CD4-positive, alpha-beta T cell treated with Interleukin-1 beta for 1 hour (primary cell): Measurements from ENCODE around the gene STRA6.

Experiments
- DNase-seq, 2 donors: peaks; one replicate each; pipeline ENCODE4 v3.0.0-alpha.2; 2020 to 2022

The STRA6 gene

DNA sequence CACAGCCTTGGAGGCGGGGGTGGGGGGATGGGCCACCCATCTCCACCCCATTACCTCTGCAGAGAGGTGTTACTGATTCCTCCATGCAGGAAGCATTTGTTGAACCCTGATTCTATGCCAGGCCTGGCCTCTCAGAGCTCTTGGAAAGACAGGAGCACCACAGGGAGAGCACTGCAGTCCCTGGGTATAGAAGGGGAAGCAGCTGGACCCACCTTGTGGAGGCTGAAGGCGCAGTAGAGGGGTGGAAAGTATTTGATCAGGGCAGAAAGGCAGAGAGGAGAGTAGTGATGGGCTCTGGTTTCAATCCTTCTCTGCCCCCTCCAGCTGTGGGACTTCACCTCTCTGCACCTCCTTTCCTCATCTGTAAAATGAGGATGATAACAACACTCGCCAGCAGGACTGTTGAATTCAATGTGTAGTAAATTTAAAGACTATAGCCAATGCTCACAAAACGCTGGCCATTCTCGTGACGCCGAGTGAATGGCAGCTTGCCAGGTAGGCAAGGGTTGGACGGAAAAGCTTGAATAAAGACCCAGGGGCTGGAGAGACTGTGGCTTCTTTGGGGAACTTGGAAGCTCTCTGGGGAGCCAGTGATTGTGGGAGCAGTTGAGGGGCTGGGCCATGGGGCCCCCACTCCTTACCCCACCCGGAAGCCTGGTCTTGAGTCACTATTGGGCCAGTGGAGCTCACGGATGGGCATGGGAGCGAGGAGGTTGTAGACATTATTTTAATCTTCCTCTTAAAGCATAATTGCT lies 25.6 kb upstream of the STRA6 start:
- DNase-seq = no peak

DNA sequence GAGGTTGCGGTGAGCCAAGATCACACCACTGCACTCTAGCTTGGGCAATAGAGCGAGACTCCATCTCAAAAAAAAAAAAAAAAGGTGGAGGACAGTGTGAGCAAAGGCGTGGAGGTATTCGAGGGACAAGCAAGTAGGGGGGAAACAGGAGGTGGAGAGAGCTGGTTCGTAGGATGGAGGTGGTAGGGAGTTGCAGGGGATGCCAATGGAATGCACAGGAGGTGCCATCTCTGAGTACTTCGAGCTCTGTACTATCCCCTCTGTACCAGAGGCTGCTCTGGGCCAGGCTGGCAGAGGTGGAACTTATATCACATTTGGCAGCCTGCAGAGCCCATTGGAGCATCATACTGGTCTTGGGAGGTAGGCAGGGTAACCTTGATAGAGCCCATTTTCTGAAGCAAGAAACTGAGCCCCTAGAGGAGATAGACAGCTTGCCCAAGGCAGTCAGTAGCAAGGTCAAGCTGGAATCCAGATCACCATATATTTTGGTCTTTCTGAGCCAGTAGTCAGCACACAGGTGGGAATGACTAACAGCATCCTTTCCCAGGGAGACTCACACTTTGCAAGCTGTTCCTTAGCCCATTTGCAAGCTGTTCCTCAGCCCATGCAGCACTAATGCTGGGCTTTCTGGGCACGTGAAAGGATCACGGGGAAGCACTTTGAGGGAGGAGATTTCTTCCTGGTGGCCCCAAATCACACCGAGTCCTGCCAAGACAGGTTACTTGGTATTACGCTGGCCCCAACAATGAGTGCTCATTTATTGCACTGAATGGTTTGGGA lies 24.4 kb upstream of the STRA6 start:
- DNase-seq = no peak

DNA sequence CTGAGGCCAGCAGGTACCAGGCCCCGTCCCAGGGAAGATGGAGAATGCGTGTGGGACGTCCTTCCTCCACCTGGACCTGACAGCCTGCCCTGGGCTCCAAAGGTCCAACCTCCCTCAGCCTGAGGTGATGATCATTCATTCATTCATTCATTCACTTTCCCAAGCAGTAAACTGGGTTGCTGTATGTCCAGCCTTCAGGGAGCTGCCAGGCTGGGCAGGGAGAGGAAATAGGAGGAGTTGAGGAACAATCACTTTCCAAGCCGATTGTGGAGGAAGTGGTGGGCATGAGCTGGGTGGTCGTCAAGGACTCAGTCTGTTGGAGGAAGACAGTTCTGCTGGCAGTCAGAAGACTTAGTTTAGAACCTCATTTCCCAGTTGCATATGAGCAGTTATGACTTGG lies 23.3 kb upstream of the STRA6 start:
- no peak for DNase-seq

DNA sequence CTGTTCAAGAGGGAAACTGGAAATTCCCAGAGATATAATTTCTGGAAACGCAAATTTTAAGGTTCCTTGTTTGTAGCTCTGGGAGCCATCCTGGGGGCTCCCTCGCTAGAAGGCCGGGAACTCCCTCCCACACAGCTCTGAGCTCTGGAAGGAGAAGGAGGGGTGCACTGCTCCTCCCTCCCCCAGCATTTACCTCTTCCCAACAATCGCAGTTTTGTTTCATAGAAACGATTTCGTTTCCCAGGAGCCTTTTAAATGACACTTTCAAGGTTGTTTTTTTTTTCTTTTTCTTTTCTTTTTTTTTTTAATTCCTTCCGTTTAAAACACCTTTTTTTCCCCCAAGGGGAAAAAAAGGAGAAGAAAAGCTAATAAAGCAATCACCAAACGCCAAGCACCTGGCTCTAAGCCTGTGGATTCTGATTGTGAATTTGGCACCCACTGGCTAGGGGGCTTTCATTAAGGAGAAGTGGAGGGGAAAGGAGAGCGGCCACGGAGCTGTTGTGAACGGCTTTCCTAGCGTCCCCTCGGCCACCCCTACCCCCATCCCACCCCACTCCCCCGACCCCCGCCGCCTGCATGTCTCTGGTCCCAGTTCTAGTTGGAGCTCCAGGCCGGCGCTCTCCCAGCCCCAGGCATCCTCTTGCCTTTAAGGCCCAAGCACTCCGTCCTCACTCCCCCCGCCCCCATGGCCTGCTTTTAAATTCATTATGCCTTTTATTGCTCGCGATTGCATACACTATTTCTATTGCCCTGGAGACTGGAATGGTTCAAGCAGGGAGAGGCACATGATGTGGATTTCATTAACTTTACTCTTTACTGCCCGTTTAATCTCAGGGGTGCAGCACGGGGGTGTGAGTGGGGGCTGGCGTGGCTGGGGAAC lies 19.9 kb upstream of the STRA6 start:
- DNase-seq = no peak

DNA sequence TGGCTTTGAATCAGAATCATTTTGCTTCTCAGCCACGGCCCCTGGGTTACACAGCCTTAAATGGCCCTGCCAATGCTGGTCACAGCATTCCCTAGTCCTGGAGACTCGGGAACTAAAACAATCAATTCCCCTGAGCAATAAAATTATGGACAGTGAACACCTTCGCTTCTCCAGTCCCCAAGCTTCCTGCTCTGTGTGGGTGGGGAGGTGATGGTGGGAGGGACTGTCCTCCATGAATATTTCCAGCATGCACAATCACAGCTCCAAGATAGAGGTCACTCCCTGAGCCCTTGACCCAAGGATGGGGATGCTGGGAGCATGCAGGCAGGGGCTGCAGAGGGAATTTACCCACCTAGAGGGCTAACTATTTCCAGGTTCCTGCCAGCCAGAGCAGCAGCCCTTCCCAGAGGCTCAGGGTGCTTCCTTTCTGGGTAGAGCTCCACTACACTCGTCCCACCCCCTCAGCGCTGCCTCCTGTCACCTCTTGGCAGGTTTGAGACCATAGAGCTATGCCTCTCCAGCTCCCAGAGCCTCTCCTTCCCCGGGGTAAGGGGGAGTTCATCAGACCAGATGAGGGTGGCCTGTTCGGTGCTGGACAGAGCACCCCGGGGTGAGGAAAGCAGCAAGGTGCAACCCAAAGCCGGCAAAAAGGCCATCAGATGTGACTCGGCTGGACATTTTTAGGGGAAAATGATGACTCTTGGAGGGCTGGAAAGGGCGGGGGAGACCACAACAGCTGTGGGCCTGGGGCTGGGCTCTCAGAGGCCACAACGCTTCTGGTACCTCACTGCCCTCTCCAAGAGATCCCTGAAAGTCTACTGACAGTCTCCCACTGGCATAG lies 19.0 kb upstream of the STRA6 start:
- no peak for DNase-seq

DNA sequence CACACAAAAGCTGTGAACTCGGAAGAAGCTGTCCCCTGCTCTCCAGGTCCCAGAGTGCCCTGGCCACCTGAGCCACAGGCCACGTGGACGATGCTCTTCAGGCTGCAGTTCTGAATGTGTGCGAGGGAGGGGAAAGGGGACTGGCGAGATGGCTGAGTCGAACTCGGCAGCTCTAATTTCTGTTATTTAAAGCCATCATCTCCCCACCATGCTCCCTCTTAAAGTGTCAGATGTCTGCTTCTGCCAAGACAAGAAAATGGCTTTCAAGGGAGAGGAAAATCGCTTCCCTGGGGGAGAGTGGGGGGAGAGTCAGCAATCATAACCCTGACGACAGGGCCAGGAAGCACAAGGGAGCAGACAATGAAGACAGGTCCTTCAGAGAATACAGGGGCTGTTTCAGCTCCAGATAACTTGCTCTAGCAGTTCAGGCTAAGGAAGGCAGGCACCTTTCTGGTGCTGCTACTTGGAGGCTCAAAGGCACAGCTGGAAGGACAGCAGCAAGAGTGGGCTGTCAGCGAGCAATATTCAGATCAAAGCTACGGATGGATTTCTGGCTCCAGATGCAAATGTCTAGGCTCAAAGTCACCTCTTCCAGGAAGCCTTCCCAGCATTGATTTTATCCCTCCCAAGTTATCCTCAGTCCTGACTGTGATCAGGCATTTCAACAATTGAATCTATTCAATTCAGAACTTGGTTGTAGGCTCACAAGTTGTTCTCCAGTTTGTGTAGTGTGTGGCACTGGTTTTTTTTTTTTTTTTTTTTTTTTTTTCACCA lies 18.1 kb upstream of the STRA6 start:
- DNase-seq = no peak

GRCh38 chr15:74217907-74218885 lies 15.6 kb upstream of the STRA6 start:
- DNase-seq = no peak

- no peak for DNase-seq
Observed at GRCh38 chr15:74216949-74217348, 14.4 kb upstream of the STRA6 start.

GRCh38 chr15:74215958-74216357 lies 13.4 kb upstream of the STRA6 start:
- DNase-seq = no peak

DNA sequence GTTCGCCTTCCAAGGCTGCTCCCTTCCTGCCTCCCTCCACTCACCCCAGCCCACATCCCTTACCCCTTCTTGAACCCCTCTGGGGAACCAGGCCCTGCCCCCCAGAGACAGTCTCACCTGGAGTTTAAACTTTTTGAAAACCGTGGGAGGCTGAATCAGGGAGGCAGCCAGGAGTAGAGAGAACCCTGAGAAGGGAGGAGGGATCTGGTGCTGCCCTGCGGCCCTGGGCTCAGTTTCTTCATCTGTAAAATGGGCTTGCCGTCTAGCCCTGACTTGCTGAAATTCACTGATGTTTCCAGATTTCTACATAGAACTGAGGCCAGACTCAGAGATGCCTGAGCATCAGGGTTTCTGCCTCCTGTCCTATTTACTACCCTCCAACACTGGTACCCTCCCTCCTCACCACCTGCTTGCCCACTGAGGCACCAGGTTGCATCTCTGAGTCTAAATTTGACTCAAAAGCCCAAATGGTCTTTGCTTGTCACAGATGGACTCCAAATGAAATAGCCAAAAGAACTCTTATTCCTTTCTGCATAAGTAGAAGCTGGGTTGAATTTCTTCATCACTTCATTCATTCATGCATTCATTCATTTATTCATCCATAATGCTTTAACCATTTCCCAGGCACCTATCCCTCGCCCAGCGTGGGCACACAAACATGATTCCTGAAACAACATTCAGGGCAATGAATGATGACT lies 11.9 kb upstream of the STRA6 start:
- DNase-seq = no peak

GRCh38 chr15:74213858-74214284 lies 11.3 kb upstream of the STRA6 start:
- DNase-seq = no peak

GRCh38 chr15:74212494-74212893 lies 9.9 kb upstream of the STRA6 start:
- no peak for DNase-seq

- DNase-seq = no peak
Observed at GRCh38 chr15:74211656-74212055, 9.1 kb upstream of the STRA6 start.

DNA sequence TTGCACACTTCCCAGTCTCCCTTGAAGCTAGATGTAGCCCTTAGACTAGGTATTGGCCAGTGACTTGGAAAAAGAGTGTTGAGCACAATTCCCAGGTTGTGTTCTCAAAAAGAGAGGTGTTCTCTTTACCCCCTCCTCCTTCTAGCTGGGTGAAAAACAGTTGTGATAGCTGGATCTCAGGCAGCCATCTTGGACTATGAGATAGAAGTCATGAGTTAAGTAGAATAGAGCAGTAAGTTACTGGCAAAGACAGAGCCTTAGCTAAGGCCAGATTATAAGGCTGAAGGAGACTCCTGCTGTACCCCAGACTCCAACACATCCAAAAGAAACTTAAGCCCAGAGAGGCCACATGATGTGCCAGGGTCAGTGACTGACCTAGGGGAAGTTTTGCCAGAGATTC lies 8.1 kb upstream of the STRA6 start:
- no peak for DNase-seq

GRCh38 chr15:74209997-74210671 lies 7.5 kb upstream of the STRA6 start:
- DNase-seq = no peak

DNA sequence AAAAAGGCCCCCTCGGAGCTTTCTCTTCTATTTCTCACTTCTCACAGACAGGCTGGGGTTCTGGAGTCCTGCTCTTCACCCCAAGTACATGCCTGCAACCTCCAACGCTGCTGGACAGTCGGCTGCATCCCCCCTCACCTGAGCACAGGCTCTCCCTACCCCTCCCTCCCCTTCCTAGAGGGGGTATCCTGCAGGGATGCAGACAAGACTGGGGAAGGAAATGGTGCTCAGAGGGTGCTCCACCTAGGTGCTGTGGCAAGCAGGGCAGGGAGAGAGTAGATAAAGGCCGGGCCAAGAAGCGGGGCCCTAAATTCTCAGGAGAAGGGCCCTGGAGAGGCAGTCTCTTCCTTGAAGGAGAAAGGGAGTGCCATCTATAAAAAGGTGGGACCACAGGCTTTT lies 7.0 kb upstream of the STRA6 start:
- no peak for DNase-seq

DNA sequence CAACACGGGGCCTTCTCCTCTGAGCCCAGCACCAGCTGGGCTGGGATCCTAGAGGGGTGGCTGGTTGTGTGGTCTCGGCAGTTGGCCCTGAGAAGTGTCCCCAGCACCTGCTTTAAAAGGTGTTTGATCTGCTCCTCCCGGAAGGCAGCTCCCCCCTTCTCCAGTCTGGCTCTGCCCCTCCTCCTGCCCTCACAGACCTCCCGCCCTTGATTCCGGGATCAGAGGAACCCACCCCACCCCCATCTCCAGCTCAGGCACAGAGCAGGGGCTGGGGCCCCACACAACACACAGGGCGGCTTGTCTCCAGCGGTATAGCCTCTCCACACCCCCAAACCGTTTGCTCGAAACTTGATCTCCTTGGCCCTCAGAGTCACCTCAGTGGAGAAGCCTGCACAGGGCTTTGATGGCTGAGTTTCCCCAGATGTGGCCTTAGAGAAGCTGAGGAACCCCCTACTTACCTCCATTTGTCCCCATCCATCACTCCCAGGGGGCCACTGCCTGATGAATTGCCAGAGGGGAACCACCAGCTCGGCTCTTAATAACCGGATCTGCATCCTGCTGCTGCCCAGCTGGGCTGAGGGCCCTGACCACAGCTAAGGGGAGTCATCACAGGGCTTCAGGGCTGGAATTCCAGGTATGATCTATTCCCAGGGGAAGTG lies 6.4 kb upstream of the STRA6 start:
- no peak for DNase-seq

DNA sequence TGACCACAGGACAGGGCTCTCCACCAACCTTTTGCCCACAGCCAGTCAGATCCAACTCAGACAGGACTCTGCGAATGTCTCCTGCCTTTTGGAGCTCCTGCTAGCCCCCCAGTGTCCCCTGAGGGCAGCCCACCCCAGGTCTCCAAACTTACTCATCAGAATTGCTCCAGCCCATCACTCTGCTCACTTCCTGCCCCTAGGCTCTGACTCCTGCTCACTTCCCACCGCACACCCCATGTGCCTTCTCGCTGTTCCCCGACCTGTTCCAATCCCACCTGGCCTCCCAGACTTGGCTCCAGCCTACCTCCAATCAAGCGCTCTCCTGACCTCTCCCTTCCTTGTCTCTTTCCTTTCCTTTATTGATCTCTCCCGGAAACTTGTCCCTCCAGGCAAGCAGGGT lies 5.9 kb upstream of the STRA6 start:
- DNase-seq = no peak
